ENCODE measurements around the gene CAMK2B. TPM values are rescaled to one million over a fixed set of nuclear protein-coding genes. Genes with fewer than 3 reads are reported as not detected.

CAMK2B gene
- total and polyA plus RNA-seq, 2 of the 13 experiments (the other 11 are each of a cell fraction or from before 2014, with no cell fraction given), result 0.27 to 0.48 TPM

GRCh38 chr7:44188480-44189225, 136.7 kb downstream of the CAMK2B start (continued):
- TF ChIP-seq POGK (CRISPR knock-in tag; conservative IDR thresholded peaks at IDR 0.05), result no peak
- TF ChIP-seq ZNF782 (CRISPR knock-in tag; IDR thresholded peaks at IDR 0.05; ENCODE audit: borderline replicate concordance), result no peak
- no peak for TF ChIP-seq GABPA (IDR thresholded peaks at IDR 0.05; ENCODE audit: low read depth, low read length)
- peak; percentile 17; the same call in 1 of the 2 replicates for TF ChIP-seq GABPA (CRISPR knock-in tag; IDR thresholded peaks at IDR 0.05; ENCODE audit: low read depth)
- no peak for TF ChIP-seq TBL1XR1 (IDR thresholded peaks at IDR 0.05; ENCODE audit: borderline replicate concordance, low read length, partially characterized antibody)
- no peak for TF ChIP-seq ZNF552 (CRISPR knock-in tag; IDR thresholded peaks at IDR 0.05; ENCODE audit: borderline replicate concordance)
- peak; percentile 66 for TF ChIP-seq ELF1 (CRISPR knock-in tag; IDR thresholded peaks at IDR 0.05)

GRCh38 chr7:44187636-44188416, 137.6 kb downstream of the CAMK2B start:
- no peak for FAIRE-seq
- Histone ChIP-seq H3K4me2 (ENCODE audit: low read depth, low read length) (peak overlapping the region; percentile 37; the same call in 1 of the 2 replicates), H2AFZ (ENCODE audit: low read length) (no peak overlapping the region), H3K4me3 (replicated peaks in 1 of 3; ENCODE audit: insufficient read depth in 1 of 3, low read depth in 2 of 3, low read length in 3 of 3) (peak overlapping the region in 1 of 3 experiments; percentile 11; a peak in 1 of 6 replicates), H3K36me3 (replicated peaks in 1 of 2; ENCODE audit: control insufficient read depth in 1 of 2, insufficient read depth in 2 of 2, low read length in 2 of 2) (no peaks in the 10 kb centered on the region), H4K20me1 (ENCODE audit: insufficient read depth, low read length) (no peaks in the 10 kb centered on the region), H3K79me2 (ENCODE audit: insufficient read depth, low read length) (no peaks in the 10 kb centered on the region), H3K9me3 (ENCODE audit: low read length) (peaks cover 5% of the 10 kb centered on the region), H3K9ac (ENCODE audit: insufficient read depth, low read depth, low read length) (no peak overlapping the region), H3K27ac (ENCODE audit: extremely low read length, insufficient read depth, low read length) (no peak overlapping the region), H3K27me3 (ENCODE audit: control insufficient read depth in 1 of 2, insufficient read depth in 2 of 2, low read length in 2 of 2) (peaks cover 2 to 15% of the 10 kb centered on the region in 2 experiments; a peak in 3 of 5 replicates), H3K4me1 (ENCODE audit: insufficient read depth, low read length) (peaks cover 8% of the 10 kb centered on the region; the same call in 1 of the 2 replicates)
- peak; percentile 73 for TF ChIP-seq MAFK (conservative IDR thresholded peaks at IDR 0.05 in 1 of 2, IDR thresholded peaks at IDR 0.05 in 1 of 2; ENCODE audit: low read length in 2 of 2)
- peak; percentile 29; the same call in 1 of the 2 replicates for TF ChIP-seq MAFF (IDR thresholded peaks at IDR 0.05; ENCODE audit: low read depth, low read length)
- TF ChIP-seq ASH2L (IDR thresholded peaks at IDR 0.05; ENCODE audit: insufficient read length, low read depth, low read length), result no peak
- 55% methylated on average over 7 of the region's 9 CpGs for WGBS (ENCODE audit: low lambda C conversion rate)
- ChIA-PET CTCF (ENCODE audit: low intra/inter-chr PET ratio, low total read pairs) (no interaction called here), POLR2A (no interaction called here)
- no peak for ATAC-seq
- BruUV-seq (replicated peaks), result no TSS peak
- DNase-seq (ENCODE audit: low spot score), result no peak
- intact Hi-C loops (cut with micrococcal nuclease; ENCODE audit: unreplicated experiment) (loop anchor here (5.0 kb wide), 1 partner anchor 934 kb away; no protein-coding TSS in a partner anchor), in situ Hi-C loops (cut with HindIII; ENCODE audit: extremely low pct_ligation_motif_present, low pct_unique_long_range_greater_than_20kb) (no loop called here)
